Urothelium cell line (cell line): ENCODE data around the gene MAST2.
A peak's percentile ranks its signal among the peaks of the same experiment; 100 is the strongest.

Experiments used
- DNase-seq: peaks from one replicate; pipeline ENCODE4 v3.0.0; 2011; ENCODE audit warnings: low spot score, mixed read lengths
- FAIRE-seq: peaks from 2 replicates; lab custom pipeline; 2011; peaks lifted over from hg19 to GRCh38; lab: Jason Lieb, UNC

MAST2 gene

DNA sequence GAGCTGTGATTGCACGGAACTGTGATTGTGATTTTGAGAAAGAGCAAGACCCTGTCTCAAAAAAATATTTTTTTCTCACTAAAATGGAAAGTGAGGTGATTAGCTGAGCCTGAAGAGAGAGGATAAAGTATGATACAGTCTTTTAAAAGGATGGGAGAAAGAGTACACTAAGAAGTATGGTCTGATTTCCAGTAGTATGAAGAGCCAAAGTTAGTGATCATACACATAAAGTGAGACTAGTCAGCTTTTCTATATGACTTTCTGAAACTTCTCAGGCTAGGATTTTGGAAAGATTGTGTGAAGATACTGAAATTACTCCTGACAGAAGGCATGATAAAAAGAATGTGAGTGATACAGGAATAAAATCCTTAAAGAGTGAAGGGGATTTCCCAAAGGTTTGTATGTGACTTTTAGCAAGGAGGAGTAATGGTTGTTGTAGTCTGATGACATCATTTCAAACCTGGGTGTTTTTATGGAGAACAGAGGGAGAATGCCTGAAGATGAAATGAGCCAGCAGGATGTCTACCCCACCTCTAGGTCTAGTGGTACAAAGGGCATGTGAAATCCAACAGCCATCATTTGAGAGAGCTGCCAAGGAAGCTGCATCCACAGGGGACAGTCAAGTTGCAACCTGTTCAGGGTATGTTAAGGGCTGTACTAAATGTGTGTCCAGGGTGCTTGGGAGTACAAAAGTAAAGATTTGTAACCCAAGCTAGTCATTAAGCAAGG lies 171.3 kb downstream of the MAST2 start:
- FAIRE-seq (no peak), DNase-seq (no peak)

DNA sequence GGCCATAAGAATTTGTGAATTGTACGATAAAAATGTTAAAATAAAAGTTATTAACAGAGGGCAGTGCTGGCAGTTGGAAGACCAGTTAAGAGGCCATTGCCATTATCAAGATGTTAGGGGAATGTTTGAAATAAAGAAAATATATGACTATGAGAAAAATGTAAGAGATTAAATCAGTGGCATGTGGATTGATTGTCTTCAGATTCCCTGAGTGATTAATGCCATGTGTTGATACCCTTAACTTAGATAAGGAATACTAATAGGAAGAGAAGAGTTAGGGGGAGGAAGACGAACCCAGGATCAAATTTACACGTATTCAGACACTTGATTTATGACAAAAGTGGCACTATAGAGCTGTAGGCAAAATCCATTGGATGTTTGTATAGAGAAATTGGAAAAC lies 173.2 kb downstream of the MAST2 start:
- FAIRE-seq (no peak), DNase-seq (no peak)

DNA sequence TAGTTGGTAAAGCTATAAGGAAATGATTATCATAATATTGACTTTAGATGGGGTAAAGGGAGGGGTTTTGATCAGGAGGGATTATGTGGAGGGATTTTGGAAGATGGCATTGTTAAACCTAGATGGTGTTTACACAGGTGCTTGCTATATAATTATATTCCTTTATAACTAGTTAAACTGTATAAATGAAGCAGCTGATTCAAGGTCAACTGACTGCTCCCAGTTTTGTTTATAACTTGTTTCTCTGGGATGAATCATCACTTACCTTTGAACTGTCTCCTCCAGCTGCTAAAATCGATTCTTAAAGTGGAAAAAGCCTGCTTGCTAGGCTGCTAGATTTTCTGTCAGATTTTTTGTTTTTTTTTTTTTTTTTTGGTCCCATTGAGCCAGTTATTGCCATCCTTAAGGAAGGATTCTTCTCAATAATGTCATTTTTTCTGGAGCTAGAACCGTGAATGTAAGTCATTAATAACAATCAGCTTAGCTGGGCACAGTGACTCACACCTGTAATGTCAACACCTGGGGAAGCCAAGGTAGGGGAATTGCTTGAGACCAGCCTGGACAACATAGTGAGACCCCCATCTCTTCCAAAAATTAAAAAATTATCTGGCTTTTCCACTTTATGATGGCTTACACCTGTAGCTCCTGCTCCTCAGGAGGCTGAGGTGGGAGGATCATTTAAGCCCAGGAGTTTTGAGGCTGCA lies 175.8 kb downstream of the MAST2 start:
- DNase-seq (peak; percentile 25), FAIRE-seq (no peak)

DNA sequence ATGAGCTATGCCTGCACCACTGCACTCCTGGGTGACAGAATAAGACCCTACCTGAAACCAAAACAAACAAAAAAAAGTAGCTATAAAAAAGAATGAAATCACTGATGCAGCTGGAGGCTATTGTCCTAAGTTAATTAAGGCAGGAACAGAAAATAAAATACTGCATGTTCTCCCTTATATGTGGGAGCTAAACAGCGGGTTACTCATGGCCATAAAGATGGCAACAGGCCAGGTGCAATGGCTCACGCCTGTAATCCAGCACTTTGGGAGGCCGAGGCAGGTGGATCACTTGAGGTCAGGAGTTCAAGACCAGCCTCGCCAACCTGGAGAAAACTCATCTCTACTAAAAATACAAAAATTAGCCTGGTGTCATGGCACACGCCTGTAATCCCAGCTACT lies 176.4 kb downstream of the MAST2 start:
- FAIRE-seq (no peak), DNase-seq (no peak)

DNA sequence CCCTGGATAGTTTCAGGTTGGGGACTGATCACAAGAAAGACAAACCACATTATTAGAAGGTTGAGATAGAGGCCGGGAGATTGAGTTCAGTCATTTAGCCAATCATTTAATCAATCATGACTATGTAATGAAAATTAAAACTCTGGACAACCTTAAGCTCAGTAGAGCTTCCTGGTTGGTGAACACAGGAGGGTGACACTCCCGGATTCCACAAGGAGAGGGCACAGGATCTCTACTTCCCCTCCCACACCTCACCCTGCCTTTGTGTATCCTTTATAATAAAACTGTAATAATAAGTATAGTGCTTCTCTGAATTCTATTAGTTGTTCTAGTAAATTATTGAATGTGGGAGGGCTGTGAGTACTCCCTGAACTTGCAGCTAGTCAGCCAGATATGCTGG lies 178.9 kb downstream of the MAST2 start:
- no peak for FAIRE-seq
- DNase-seq = no peak

DNA sequence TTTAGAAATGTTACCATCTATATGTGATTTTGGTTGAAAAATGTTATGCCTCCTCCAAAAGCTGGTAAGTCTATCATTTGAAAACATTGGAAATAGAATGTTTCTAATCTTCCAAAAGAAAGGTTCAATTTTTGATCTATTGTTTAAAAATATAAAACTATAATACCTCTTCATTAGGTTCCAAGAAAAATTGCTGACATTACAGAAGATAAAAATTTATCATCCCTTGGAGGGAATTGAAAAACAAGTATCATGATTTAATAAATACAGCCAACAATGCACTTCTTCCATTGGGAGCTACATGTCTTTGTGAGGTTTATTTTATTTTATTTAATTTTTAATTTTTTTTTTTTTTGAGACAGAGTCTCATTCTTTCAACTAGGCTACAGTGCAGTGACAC lies 180.6 kb downstream of the MAST2 start:
- no peak for FAIRE-seq
- no peak for DNase-seq

DNA sequence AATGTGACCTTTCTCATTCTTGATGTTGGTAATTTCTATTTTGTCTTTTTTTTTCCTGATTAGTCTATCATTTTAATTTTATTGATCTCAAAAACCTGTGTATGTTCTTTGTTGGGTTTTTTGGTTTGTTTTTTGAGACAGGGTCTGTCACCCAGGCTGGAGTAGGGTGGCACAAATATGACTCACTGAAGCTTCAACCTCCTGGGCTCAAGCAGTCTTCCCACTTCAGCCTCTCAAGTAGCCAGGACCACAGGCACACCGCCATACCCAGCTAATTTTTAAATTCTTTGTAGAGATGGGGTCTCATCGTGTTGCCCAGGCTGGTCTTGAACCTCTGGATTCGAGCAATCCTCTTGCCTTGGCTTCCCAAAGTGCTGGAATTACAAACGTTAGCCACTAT lies 183.8 kb downstream of the MAST2 start:
- DNase-seq = no peak
- FAIRE-seq = no peak

DNA sequence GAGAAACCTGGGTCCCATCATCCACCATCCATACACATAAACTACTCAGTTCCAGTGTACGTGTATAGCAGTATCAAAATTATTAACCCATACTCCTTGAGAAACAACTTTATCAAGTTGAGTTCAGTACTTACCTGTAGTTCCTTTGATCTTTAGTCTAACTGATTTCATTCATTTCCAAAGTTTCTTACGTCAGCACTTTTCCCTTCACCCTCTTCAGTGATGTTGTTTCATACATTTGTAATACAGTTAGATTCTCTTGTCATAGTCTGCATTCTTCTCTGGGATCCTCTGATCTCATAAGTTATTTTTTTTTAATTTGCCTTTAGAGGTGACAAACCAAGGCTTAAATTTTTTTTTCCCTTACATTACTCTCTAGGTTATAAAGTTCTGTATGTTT lies 185.8 kb downstream of the MAST2 start:
- FAIRE-seq = no peak

DNA sequence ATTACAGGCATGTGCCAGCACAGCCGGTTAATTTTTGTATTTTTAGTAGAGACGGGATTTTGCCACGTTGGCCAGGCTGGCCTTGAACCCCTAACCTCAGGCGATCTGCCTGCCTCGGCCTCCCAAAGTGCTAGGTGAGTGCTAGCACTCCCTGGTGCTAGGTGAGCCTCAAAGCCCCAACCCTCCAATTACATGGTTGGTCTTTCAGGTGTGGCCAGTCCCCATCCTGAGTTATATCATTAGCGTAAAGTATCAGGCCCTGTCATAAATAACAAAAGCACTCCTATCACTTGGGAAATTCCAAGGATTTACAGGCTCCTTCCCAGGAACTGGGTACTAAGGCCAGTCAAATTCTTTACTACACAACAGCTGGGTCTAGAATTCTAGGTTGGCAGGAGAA lies 191.0 kb downstream of the MAST2 start:
- FAIRE-seq = no peak
- no peak for DNase-seq

More for the DNA sequence above, 185.8 kb downstream of the MAST2 start:
- no peak for DNase-seq

DNA sequence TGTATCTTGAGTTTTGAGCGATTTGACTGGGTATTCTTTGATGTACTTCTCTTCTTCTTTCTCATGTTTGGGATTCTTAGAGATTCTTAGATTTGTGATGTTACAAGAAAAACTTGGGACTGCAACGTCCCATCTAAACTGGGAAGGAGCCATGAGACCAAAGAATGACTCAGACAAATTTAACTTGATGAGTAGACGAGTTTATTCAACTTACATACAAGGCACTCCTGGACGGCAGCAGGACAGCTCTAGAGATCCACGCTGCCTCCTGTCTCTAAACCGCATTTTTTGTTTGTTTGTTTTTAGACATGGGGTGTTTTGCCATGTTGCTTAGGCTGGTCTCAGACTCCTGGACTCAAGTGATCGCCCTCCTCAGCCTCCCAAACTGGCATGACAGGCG lies 191.9 kb downstream of the MAST2 start:
- FAIRE-seq (no peak), DNase-seq (no peak)

DNA sequence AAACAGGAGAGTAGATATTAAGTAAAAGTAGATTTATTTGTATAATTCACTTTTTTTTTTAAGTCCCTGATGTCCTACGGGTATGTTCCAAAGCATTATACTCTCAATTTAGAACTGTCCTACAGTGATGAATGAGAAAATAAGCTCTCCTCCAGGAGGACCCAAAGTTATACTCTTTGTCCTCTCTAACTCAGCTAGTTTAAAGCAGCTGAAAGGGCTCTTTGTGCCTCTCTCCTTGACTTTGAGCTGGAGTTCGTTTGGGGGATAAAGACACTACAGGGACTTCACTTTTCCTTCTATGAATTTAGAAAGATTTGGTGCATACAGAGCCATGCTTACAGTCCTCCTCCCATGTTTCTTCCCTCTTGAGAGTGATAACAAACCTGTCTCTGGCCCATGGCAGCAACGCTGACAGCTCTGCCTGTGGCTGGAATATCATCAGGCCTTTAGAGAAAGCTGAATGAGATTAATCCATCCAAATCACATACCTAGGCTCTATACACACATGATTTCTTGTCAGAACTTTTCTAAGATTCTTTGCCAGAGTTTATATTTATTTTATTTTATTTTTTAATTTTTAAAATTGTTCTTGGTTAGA lies 194.7 kb downstream of the MAST2 start:
- no peak for FAIRE-seq
- DNase-seq = no peak

DNA sequence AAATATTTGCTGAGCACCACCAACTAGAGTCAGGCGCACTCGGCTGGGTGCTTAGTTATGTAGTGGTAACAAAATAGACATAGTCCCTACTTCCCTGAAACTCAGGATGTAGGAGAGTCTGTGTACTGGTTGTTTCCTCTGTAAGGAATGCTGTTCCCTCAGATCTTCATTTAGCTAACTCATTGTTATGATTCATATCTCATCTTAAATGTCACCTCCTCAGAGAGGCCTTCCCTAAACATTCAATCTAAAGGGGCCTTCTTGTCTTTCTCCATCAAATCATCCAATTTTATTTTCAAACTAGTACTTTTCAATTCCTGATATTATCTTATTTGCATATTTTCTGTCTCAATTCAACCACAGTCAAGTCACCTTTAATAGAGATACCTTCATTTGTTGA lies 196.1 kb downstream of the MAST2 start:
- FAIRE-seq (no peak), DNase-seq (no peak)

DNA sequence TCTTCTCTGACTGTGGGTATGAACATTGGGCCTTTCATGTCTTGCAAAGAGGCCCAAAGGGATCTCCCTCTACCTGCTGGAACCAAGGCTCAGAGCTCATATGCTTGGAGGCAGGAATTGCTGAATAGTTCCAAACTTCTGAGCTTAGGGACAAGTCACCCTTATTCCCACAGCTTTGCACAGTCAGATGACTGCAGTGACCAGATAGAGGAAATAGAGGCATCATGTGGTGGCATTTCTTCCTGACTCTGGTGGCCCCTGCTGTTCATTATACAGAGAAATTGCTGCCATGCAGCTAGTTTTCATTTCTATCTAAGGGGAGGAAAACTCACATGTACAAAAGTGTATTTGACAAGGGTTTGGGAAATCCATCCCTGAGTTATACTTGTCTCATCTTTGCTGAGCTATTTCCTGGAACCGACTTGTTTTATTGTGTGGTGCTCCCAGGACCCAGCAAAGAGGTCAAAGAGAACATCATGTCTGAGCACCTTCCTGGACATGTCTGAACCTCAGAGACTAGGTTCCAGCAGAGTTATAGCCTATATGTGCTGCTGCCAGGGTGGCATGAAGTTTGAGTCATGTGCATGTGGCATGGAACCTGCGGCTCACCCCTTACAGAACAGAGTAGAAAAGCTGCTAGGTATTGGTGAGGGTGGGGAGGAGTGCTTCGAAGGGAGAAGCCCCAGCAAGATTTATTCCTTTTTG lies 197.8 kb downstream of the MAST2 start:
- FAIRE-seq (no peak), DNase-seq (no peak)

DNA sequence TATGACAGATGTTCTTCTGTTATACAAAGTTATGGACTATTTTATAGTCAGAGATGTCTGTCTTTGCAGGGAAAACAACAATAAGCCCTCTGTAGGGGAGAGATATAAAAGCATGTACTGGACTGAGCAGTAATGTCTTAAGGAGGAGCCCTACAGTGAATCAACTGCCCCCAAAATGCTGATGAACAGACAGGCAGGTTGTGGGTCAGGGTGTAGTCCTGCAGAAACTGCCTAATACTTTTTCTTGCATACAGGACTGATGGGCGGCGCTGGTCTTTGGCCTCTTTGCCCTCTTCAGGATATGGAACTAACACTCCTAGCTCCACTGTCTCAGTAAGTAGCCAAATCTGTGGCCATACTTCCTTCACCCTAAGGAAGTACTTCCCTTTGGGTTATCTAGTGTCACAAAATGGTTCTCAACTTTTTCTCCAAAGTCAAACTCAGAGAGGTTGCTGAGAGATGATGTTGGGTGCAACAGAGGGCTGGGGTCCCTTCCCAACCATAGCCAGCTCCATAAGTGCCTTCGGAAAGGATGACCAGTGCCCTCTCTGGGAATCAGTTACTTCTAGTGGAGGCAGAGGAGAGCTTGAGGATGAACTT lies 199.2 kb downstream of the MAST2 start:
- no peak for DNase-seq
- no peak for FAIRE-seq

DNA sequence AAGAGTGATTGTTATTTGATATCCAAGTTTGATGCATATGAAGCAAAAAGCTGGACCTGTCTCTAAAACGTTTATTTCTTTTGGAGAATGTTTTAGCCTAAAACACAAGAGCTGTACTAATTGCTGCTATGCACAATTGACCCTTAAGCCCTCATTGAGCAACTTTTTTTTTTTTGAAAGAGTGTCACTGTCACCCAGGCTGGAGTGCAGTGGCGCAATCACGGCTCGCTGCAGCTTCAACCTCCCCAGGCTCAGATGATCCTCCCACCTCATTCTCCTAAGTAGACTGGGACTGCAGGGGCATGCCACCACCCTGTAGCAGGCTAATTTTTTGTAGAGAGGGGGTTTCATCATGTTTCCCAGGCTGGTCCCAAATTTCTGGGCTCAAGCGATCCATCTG lies 199.9 kb downstream of the MAST2 start:
- FAIRE-seq = no peak

DNA sequence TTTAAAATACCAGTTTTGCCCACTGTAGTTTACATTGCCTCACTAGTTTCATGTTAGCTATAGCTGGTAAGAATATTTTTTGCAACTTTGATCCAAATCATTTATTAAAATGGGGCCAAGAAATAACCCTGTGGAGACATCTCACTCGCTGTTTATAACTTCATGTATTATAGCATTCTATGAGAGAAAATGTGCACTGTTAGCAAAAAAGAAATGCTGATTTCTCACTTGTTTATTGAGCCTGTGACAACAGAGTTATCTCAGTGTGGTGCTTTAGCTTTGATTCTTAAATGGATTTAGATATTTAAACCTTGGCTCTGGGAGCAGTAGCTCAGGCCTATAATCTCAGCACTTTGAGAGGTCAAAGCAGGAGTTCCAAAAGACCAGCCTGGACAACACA lies 201.1 kb downstream of the MAST2 start:
- FAIRE-seq = no peak
- DNase-seq = no peak

More for the DNA sequence above, 199.9 kb downstream of the MAST2 start:
- DNase-seq = no peak

DNA sequence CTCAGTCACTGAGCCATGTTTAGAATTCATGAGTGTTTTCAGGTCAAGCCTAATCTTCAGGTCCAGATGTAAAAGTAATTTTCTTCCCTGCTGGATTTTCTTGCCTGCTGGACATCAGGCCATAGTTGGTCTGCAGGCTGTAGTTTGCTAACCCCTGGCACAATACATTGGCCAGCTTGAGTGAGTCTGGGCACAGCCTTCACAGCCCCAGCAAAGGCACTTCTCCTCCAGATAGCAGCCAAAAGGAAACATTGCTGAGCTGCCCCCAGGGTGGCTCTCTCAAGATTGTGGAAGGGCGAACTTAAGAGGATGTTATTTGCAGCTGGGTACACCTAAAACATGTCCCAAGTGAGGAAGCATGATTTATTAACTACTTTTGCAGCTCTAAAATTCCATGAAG lies 202.2 kb downstream of the MAST2 start:
- DNase-seq = no peak
- FAIRE-seq = no peak

DNA sequence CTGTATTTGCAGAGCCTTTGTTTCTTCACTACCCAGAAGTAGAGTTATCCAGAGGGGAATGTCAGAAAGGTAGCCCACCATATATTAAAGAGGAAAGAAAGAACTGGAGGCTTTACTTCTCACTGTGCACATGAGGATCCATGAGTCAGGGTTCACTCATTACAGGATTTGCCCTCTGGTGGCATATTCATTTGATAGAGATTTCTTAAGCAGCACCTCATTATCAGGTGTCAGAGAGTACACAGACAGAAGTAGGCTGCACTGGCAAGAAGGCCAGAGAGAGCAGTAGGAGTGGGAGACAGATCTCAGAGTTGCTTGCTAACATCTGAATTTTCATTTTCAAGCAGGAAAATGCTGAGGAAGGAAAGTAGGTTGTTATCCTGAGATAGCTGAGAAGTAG lies 205.2 kb downstream of the MAST2 start:
- no peak for DNase-seq
- no peak for FAIRE-seq

DNA sequence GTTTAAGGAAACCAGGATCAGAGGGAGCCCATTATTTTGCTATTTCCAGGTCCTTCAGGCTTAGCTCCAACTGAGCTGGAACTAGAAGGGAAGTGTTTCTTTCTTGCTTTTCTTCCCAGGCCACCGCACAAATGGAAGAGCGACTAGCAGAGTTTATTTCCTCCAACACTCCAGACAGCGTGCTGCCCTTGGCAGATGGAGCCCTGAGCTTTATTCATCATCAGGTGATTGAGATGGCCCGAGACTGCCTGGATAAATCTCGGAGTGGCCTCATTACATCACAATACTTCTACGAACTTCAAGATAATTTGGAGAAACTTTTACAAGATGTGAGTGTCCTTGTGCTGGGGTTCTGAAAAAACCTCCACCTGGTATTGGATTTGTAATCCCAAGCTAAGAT lies 207.2 kb downstream of the MAST2 start:
- no peak for FAIRE-seq
- DNase-seq = no peak

DNA sequence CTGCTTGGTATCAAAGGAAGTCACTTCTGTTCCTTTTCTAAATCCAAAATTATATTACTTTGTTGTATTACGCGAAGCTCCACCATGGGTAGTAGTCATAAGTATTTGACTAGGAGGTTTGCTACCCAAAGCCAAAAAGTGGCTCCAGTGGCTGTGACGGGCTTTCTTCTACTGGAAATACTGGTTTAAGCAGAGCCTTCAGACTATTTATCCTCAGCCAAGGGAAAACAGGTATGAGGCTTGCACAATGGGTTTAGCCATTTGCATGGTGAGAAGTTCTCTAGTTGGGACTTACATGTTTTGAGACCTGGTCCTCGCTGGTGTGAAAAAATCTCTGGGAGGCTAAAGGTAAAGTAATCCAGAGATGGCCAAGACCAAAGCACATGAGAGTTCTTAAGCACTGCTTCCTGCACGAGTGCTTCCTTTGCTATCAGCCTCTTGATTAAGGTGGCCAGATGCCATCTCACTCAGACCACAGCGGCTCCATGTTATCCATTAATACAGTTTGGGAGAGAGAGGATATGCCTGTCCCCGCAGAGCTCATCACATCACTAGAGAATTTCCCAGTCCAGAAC lies 207.8 kb downstream of the MAST2 start:
- no peak for FAIRE-seq
- no peak for DNase-seq

DNA sequence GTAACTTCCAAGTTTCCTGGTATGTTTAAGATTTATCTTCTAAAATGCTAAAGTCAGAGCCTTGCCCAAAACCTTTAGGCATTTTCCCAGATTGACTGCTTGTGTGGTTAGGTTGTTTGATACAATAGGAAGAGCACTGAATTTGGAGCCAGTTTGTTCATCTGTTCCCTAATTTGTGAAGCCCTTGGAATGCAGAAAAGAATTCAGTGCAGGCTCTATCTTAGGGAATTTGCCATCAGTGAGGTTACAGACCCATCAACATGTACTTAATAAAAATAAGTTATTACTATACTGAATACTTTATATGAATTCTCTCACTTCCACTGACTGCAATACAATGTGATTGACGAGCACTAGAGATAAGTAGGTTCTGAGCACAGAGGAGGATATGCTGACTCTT lies 208.8 kb downstream of the MAST2 start:
- DNase-seq (no peak), FAIRE-seq (no peak)
